Measurements from ENCODE around the gene FLRT2.

- no peak for TF ChIP-seq CTCF (IDR thresholded peaks at IDR 0.05)
- no peak for TF ChIP-seq POLR2A (IDR thresholded peaks at IDR 0.05)
Observed at GRCh38 chr14:85616886-85617285, 86.9 kb downstream of the FLRT2 start.
